Upper lobe of left lung (tissue), 6 donors: ENCODE data around the gene PIP4K2B. TPM values are rescaled to one million over a fixed set of nuclear protein-coding genes. Genes with fewer than 3 reads are reported as not detected.

Experiments
- ATAC-seq, 2 donors: fragments of 200-7000 bp; cut with Tn5 transposase; one replicate each; pipeline ENCODE4 v1.9.1; 2022; ENCODE audit warnings: mild to moderate bottlenecking in 2 of 2, moderate library complexity in 2 of 2; ENCODE audit not compliant: low FRiP score in 2 of 2
- DNase-seq, 2 donors: peaks; one replicate each; pipeline ENCODE4 v3.0.0-alpha.2; 2019 to 2020
- H3K27ac ChIP-seq, 4 donors: fragments of 200-600 bp; sonication (generic); one replicate each; pipeline ENCODE4 v1.5.1; 2016 to 2019
- H3K27me3 ChIP-seq, 4 donors: fragments of 200-600 bp; sonication (generic); one replicate each; pipeline ENCODE4 v1.5.1; 2017 to 2019
- H3K36me3 ChIP-seq, 4 donors: fragments of 200-600 bp; sonication (generic); one replicate each; pipeline ENCODE4 v1.5.1; 2016 to 2019
- H3K4me1 ChIP-seq, 4 donors: fragments of 200-600 bp; sonication (generic); one replicate each; pipeline ENCODE4 v1.5.1; 2018 to 2019
- H3K4me3 ChIP-seq, 4 donors: fragments of 200-600 bp; sonication (generic); one replicate each; pipeline ENCODE4 v1.5.1; 2017 to 2019; ENCODE audit warnings: mild to moderate bottlenecking in 2 of 4, moderate library complexity in 1 of 4
- H3K9me3 ChIP-seq, 4 donors: fragments of 200-600 bp; sonication (generic); one replicate each; pipeline ENCODE4 v1.5.1; 2018 to 2019
- CTCF ChIP-seq, 6 experiments: fragments of 450-650 bp in 4 of 6; fragments of 200-600 bp in 2 of 6; sonication (generic) in 2 of 6; IDR thresholded peaks; one replicate each; pipeline ENCODE4 v1.5.1; 2016 to 2019; ENCODE audit warnings: antibody characterized with exemption in 6 of 6
- EP300 ChIP-seq, 4 donors: sonication (generic); formaldehyde crosslinking; IDR thresholded peaks; one replicate each; pipeline ENCODE4 v1.5.1; 2017; ENCODE audit warnings: antibody characterized with exemption in 4 of 4, control low read depth in 2 of 4
- POLR2A ChIP-seq, 4 donors: fragments of 450-650 bp; IDR thresholded peaks; one replicate each; pipeline ENCODE4 v1.5.1; 2016 to 2017; ENCODE audit warnings: antibody characterized with exemption in 4 of 4, mild to moderate bottlenecking in 2 of 4
- POLR2AphosphoS5 ChIP-seq, 2 donors: sonication (generic); formaldehyde crosslinking; IDR thresholded peaks; one replicate each; pipeline ENCODE4 v1.5.1; 2017; ENCODE audit warnings: antibody characterized with exemption in 2 of 2
- WGBS, 2 donors: methylation state at CpG; one replicate each; pipeline ENCODE4 v1.1.5; 2017 to 2018; 5-methylcytosine and 5-hydroxymethylcytosine counted together
- small RNA-seq, 4 donors: library from RNA; depleted of rRNA; stranded (forward); fragments of <200 nt; gene quantifications; one replicate each; pipeline ENCODE3, GENCODE V24; 2016
- total RNA-seq, 6 donors: library from RNA; depleted of rRNA in 4 of 6; stranded (reverse); fragments of >200 nt in 4 of 6; gene quantifications; one replicate each; pipeline versions ENCODE4 v1.1.0 to v1.2.1, GENCODE V29; 2016 to 2021
- donor health status: DM: no; HTN: no; CAD: no; lungs with moderate emphysema.
- donor health status: DM: no; HTN: yes; CAD: no; lungs with severe emphysema.

The PIP4K2B gene
- total RNA-seq, 6 donors from 2014 or later = 36.3 to 67.1 (median 38.8) TPM

GRCh38 chr17:38717139-38717745, 82.1 kb downstream of the PIP4K2B start:
- Histone ChIP-seq H3K9me3 (no peaks in the 10 kb centered on the region), H3K4me1 (peaks cover 0 to 4% (median 2%) of the 10 kb centered on the region in 4 donors), H3K4me3 (no peak overlapping the region), H3K27ac (no peak overlapping the region), H3K36me3 (peaks cover 17 to 100% (median 83%) of the 10 kb centered on the region in 4 donors), H3K27me3 (no peaks in the 10 kb centered on the region)
- DNase-seq (no peak), ATAC-seq (no peak)
- no peak for TF ChIP-seq EP300 (IDR thresholded peaks at IDR 0.05)
- TF ChIP-seq CTCF (IDR thresholded peaks at IDR 0.05) = no peak
- no peak for TF ChIP-seq POLR2AphosphoS5 (IDR thresholded peaks at IDR 0.05)
- TF ChIP-seq POLR2A (IDR thresholded peaks at IDR 0.05) = no peak
- WGBS, 2 donors = 76 to 84% methylated on average over 11 of the region's 12 CpGs

- DNase-seq = peak in 1 of 2 donors; percentile 73
- Histone ChIP-seq H3K4me1 (peaks cover 4 to 8% (median 4%) of the 10 kb centered on the region in 4 donors), H3K4me3 (no peak overlapping the region), H3K27me3 (no peaks in the 10 kb centered on the region), H3K36me3 (peaks cover 24 to 100% (median 83%) of the 10 kb centered on the region in 4 donors), H3K27ac (no peak overlapping the region), H3K9me3 (no peaks in the 10 kb centered on the region)
- 97 to 99% methylated on average over 15 to 18 of the region's 18 CpGs for WGBS, 2 donors
- no peak for TF ChIP-seq POLR2AphosphoS5 (IDR thresholded peaks at IDR 0.05)
- TF ChIP-seq POLR2A (IDR thresholded peaks at IDR 0.05) = no peak
- no peak for ATAC-seq
These were observed 82.9 kb downstream of the PIP4K2B start for GRCh38 chr17:38716368-38717005.

Small RNAs within 50 kb of the gene (small RNA-seq; reads per million reads assigned to genes)
- gene MIR4726 (0 reads per million in 4 donors), gene MIR4727 (0 to 0.13 (median 0.03) reads per million in 4 donors), gene RNA5SP440 (3.8 to 15.6 (median 6.2) reads per million in 4 donors), gene RNU6-866P (0 reads per million in 4 donors)

Other genes starting within 250 kb of the PIP4K2B start
- 10 to 100 TPM in 2 of 6 donors, 1 to 10 TPM in 4; 1.6 to 16.6 (median 5.6) TPM for gene SRCIN1, start 193.6 kb downstream of the PIP4K2B start, total RNA-seq
- 1 to 10 TPM; 1.1 to 2.3 (median 1.8) TPM for gene EPOP, start 124.6 kb downstream of the PIP4K2B start, total RNA-seq
- gene MLLT6, start 94.3 kb downstream of the PIP4K2B start, total RNA-seq = 100 to 1,000 TPM in 4 of 6 donors, 10 to 100 TPM in 2; 69.2 to 305 (median 122) TPM
- gene CISD3, start 69.2 kb downstream of the PIP4K2B start, total RNA-seq = 10 to 100 TPM in 4 of 6 donors, 1 to 10 TPM in 2; 6.3 to 49.7 (median 15.9) TPM
- gene PCGF2, start 51.2 kb downstream of the PIP4K2B start, total RNA-seq = 10 to 100 TPM; 14.6 to 51.7 (median 31.9) TPM
- gene PSMB3, start 46.8 kb downstream of the PIP4K2B start, total RNA-seq = 100 to 1,000 TPM in 2 of 6 donors, 10 to 100 TPM in 4; 61.8 to 157 (median 79.2) TPM
- 100 to 1,000 TPM in 1 of 6 donors, 10 to 100 TPM in 5; 21.3 to 118 (median 29.5) TPM for gene CWC25, start 25.8 kb upstream of the PIP4K2B start, total RNA-seq
- 1,000 to 10,000 TPM in 4 of 6 donors, 100 to 1,000 TPM in 2; 542 to 1,288 (median 1,062) TPM for gene RPL23, start 54.2 kb upstream of the PIP4K2B start, total RNA-seq
- 100 to 1,000 TPM in 5 of 6 donors, 10 to 100 TPM in 1; 97.9 to 168 (median 149) TPM for gene LASP1, start 70.5 kb upstream of the PIP4K2B start, total RNA-seq
- gene FBXO47, start 167.8 kb upstream of the PIP4K2B start, total RNA-seq = not detected